ENCODE data around the gene REEP1.
"Not testable (repeated sequence)": the region's sequence is repeated elsewhere in the genome, so short reads cannot be mapped to it uniquely, and the experiment has no call there.

Gene REEP1

GRCh38 chr2:86203614-86204013, 133.8 kb downstream of the REEP1 start:
- Mint-ChIP-seq H3K4me3 (no peak overlapping the region), H3K9me3 (no peaks in the 10 kb centered on the region), H3K27me3 (no peaks in the 10 kb centered on the region), H3K36me3 (peaks cover 30% of the 10 kb centered on the region), H3K4me1 (peaks cover 29% of the 10 kb centered on the region), H3K27ac (no peak overlapping the region)
- ATAC-seq: no peak

- ATAC-seq: no peak
- Mint-ChIP-seq H3K4me3 (no peak overlapping the region), H3K27me3 (no peaks in the 10 kb centered on the region)
These were observed 134.7 kb downstream of the REEP1 start for GRCh38 chr2:86202702-86203101.

GRCh38 chr2:86202336-86202692, 135.1 kb downstream of the REEP1 start:
- Mint-ChIP-seq H3K4me3 (no peak overlapping the region), H3K27me3 (no peaks in the 10 kb centered on the region), H3K36me3 (peaks cover 24% of the 10 kb centered on the region), H3K4me1 (peaks cover 29% of the 10 kb centered on the region), H3K27ac (no peak overlapping the region), H3K9me3 (no peaks in the 10 kb centered on the region)
- no peak for ATAC-seq

More at GRCh38 chr2:86202702-86203101, 134.7 kb downstream of the REEP1 start:
- Mint-ChIP-seq H3K27ac (no peak overlapping the region), H3K36me3 (peaks cover 27% of the 10 kb centered on the region), H3K9me3 (no peaks in the 10 kb centered on the region), H3K4me1 (peaks cover 29% of the 10 kb centered on the region)

- ATAC-seq: no peak
- H3K9me3 Mint-ChIP-seq: no peaks in the 10 kb centered on the region
- peaks cover 19% of the 10 kb centered on the region for H3K36me3 Mint-ChIP-seq
- no peaks in the 10 kb centered on the region for H3K27me3 Mint-ChIP-seq
- peaks cover 29% of the 10 kb centered on the region for H3K4me1 Mint-ChIP-seq
- no peak overlapping the region for H3K4me3 Mint-ChIP-seq
- no peak overlapping the region for H3K27ac Mint-ChIP-seq
These were observed 135.6 kb downstream of the REEP1 start for GRCh38 chr2:86201671-86202335.

- Mint-ChIP-seq H3K27ac (peak overlapping the region; percentile 90), H3K4me1 (peaks cover 34% of the 10 kb centered on the region), H3K36me3 (peaks cover 14% of the 10 kb centered on the region), H3K4me3 (peak overlapping the region; percentile 73)
- H3K9me3 Mint-ChIP-seq, ATAC-seq, H3K27me3 Mint-ChIP-seq: not testable (repeated sequence)
These were observed 136.9 kb downstream of the REEP1 start for GRCh38 chr2:86200564-86200963.

- peak overlapping the region; percentile 90 for H3K27ac Mint-ChIP-seq
- ATAC-seq: no peak
- peaks cover 35% of the 10 kb centered on the region for H3K4me1 Mint-ChIP-seq
- no peaks in the 10 kb centered on the region for H3K27me3 Mint-ChIP-seq
- no peaks in the 10 kb centered on the region for H3K9me3 Mint-ChIP-seq
- peak overlapping the region; percentile 95 for H3K4me3 Mint-ChIP-seq
- H3K36me3 Mint-ChIP-seq: peaks cover 14% of the 10 kb centered on the region
These were observed 137.6 kb downstream of the REEP1 start for GRCh38 chr2:86199834-86200177.

- Mint-ChIP-seq H3K27me3 (no peaks in the 10 kb centered on the region), H3K4me3 (peak overlapping the region; percentile 90), H3K36me3 (peaks cover 9% of the 10 kb centered on the region), H3K27ac (peak overlapping the region; percentile 96), H3K9me3 (no peaks in the 10 kb centered on the region), H3K4me1 (peaks cover 40% of the 10 kb centered on the region)
- no peak for ATAC-seq
These were observed 141.5 kb downstream of the REEP1 start for GRCh38 chr2:86195808-86196387.

- no peaks in the 10 kb centered on the region for H3K27me3 Mint-ChIP-seq
- H3K36me3 Mint-ChIP-seq: peaks cover 15% of the 10 kb centered on the region
- ATAC-seq: peak; percentile 97
- peak within 1 kb of the TSS; percentile 96 for H3K27ac Mint-ChIP-seq
- no peaks in the 10 kb centered on the region for H3K9me3 Mint-ChIP-seq
- peaks cover 40% of the 10 kb centered on the region for H3K4me1 Mint-ChIP-seq
- H3K4me3 Mint-ChIP-seq: peak within 1 kb of the TSS; percentile 90
These were observed 142.2 kb downstream of the REEP1 start, which contains the start of gene IMMT for GRCh38 chr2:86195055-86195807. IMMT (minus strand) TSS chr2:86195462; CDS start chr2:86195382, 80 bp downstream.

- Mint-ChIP-seq H3K27ac (peak overlapping the region; percentile 96), H3K4me3 (peak overlapping the region; percentile 90), H3K27me3 (no peaks in the 10 kb centered on the region), H3K9me3 (no peaks in the 10 kb centered on the region), H3K4me1 (peaks cover 43% of the 10 kb centered on the region), H3K36me3 (peaks cover 21% of the 10 kb centered on the region)
- ATAC-seq: no peak
These were observed 142.7 kb downstream of the REEP1 start for GRCh38 chr2:86194751-86195054.

GRCh38 chr2:86193901-86194567, 143.4 kb downstream of the REEP1 start:
- Mint-ChIP-seq H3K4me3 (peak overlapping the region; percentile 90), H3K9me3 (no peaks in the 10 kb centered on the region), H3K36me3 (peaks cover 22% of the 10 kb centered on the region), H3K27ac (peak overlapping the region; percentile 96), H3K27me3 (no peaks in the 10 kb centered on the region), H3K4me1 (peaks cover 44% of the 10 kb centered on the region)
- ATAC-seq: no peak

GRCh38 chr2:86189782-86190416, 147.5 kb downstream of the REEP1 start:
- Mint-ChIP-seq H3K9me3 (no peaks in the 10 kb centered on the region), H3K4me1 (peaks cover 64% of the 10 kb centered on the region), H3K27me3 (no peaks in the 10 kb centered on the region), H3K36me3 (peaks cover 33% of the 10 kb centered on the region), H3K27ac (no peak overlapping the region), H3K4me3 (no peak overlapping the region)
- ATAC-seq: no peak

- Mint-ChIP-seq H3K4me1 (peaks cover 59% of the 10 kb centered on the region), H3K4me3 (no peak overlapping the region), H3K27ac (peak overlapping the region; percentile 93), H3K9me3 (no peaks in the 10 kb centered on the region), H3K27me3 (no peaks in the 10 kb centered on the region), H3K36me3 (peaks cover 27% of the 10 kb centered on the region)
- no peak for ATAC-seq
These were observed 151.0 kb downstream of the REEP1 start for GRCh38 chr2:86186431-86186830.

- peaks cover 22% of the 10 kb centered on the region for H3K36me3 Mint-ChIP-seq
- peak overlapping the region; percentile 93 for H3K27ac Mint-ChIP-seq
- peak overlapping the region; percentile 32 for H3K4me3 Mint-ChIP-seq
- no peaks in the 10 kb centered on the region for H3K9me3 Mint-ChIP-seq
- peaks cover 55% of the 10 kb centered on the region for H3K4me1 Mint-ChIP-seq
- ATAC-seq: no peak
- no peaks in the 10 kb centered on the region for H3K27me3 Mint-ChIP-seq
These were observed 151.8 kb downstream of the REEP1 start for GRCh38 chr2:86185517-86186212.

GRCh38 chr2:86176597-86176996, 160.8 kb downstream of the REEP1 start:
- Mint-ChIP-seq H3K27ac (peak overlapping the region; percentile 72), H3K36me3 (peaks cover 50% of the 10 kb centered on the region)

More at GRCh38 chr2:86176597-86176996, 160.8 kb downstream of the REEP1 start:
- peaks cover 32% of the 10 kb centered on the region for H3K4me1 Mint-ChIP-seq
- ATAC-seq: no peak
- no peaks in the 10 kb centered on the region for H3K9me3 Mint-ChIP-seq
- H3K27me3 Mint-ChIP-seq: no peaks in the 10 kb centered on the region
- no peak overlapping the region for H3K4me3 Mint-ChIP-seq

All from stimulated activated memory B cell treated with anti-CD40 and anti-IgM and Interleukin-4, amounts not matched to agents 10 μg/mL and 1 μg/mL and 100 μg/mL, for 72 hours (primary cell).